ENCODE measurements around the gene OR2A12. TPM values are rescaled to one million over a fixed set of nuclear protein-coding genes. Genes with fewer than 3 reads are reported as not detected.

OR2A12 gene
- polyA plus RNA-seq, 1 of the 3 experiments (the other 2 are of a cell fraction): not detected

DNA sequence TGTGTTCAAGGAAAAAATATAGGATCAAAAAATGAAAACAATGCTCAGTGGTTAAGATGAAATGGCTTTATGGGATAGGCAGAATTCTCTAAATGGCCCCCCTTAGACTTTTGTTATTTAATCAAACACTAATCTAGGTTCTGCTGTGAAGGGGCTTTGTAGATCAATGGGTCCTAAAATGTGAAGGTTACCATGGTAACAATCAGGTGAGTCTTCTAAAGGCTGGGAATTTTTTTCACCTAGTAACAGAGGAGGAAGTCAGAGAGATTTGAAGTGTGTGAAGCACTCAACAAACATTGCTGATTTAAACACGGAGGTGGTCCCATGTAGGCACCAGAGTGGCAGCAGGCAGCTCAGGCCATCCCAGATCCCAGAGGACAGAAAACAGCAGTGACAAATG is 48.0 kb downstream of the OR2A12 start:
- Histone ChIP-seq H3F3A (replicated peaks; ENCODE audit: insufficient read depth) (no peaks in the 10 kb centered on the region), H3K4me3 (ENCODE audit: low read depth in 2 of 2, low read length in 1 of 2) (no peak overlapping the region), H4K20me1 (ENCODE audit: insufficient read depth) (no peaks in the 10 kb centered on the region), H3K9me2 (no peaks in the 10 kb centered on the region), H2AFZ (ENCODE audit: low read depth) (no peak overlapping the region), H3K9ac (no peak overlapping the region), H3K4me1 (ENCODE audit: control insufficient read depth in 1 of 2, insufficient read depth in 2 of 2, low read depth in 1 of 2, low read length in 1 of 2) (no peaks in the 10 kb centered on the region), H3K79me2 (ENCODE audit: insufficient read depth) (no peaks in the 10 kb centered on the region), H3K9me3 (no peaks in the 10 kb centered on the region), H3K27ac (ENCODE audit: low read depth in 2 of 2, low read length in 1 of 2) (no peak overlapping the region), H3K4me2 (no peak overlapping the region), H3K27me3 (ENCODE audit: insufficient read depth) (peaks cover 11% of the 10 kb centered on the region; the same call in 1 of the 2 replicates), H3K36me3 (replicated peaks in 1 of 2; ENCODE audit: control insufficient read depth in 1 of 2, insufficient read depth in 2 of 2, low read length in 1 of 2) (no peaks in the 10 kb centered on the region)
- TF ChIP-seq REST (IDR thresholded peaks at IDR 0.05; ENCODE audit: low read depth, low read length) (no peak), NRF1 (IDR thresholded peaks at IDR 0.05; ENCODE audit: low read depth, low read length) (no peak), NFIC (IDR thresholded peaks at IDR 0.05; ENCODE audit: borderline replicate concordance) (no peak), FOXJ3 (CRISPR knock-in tag; IDR thresholded peaks at IDR 0.05) (no peak), POLR2AphosphoS5 (IDR thresholded peaks at IDR 0.05; ENCODE audit: low read depth, low read length) (no peak), TAF1 (IDR thresholded peaks at IDR 0.05; ENCODE audit: borderline replicate concordance, low read depth, low read length) (no peak), RFX5 (IDR thresholded peaks at IDR 0.05; ENCODE audit: low read length) (no peak), CTCF (IDR thresholded peaks at IDR 0.05) (no peak), TCF12 (IDR thresholded peaks at IDR 0.05) (no peak), YY1 (IDR thresholded peaks at IDR 0.05; ENCODE audit: low read depth) (no peak), FOXM1 (IDR thresholded peaks at IDR 0.05; ENCODE audit: low read depth) (no peak), ELF1 (IDR thresholded peaks at IDR 0.05) (no peak), SIN3A (IDR thresholded peaks at IDR 0.05; ENCODE audit: borderline replicate concordance, low read depth, low read length) (no peak), GABPA (IDR thresholded peaks at IDR 0.05; ENCODE audit: low read depth) (no peak), MXI1 (IDR thresholded peaks at IDR 0.05; ENCODE audit: low read depth, low read length) (no peak), CHD2 (IDR thresholded peaks at IDR 0.05; ENCODE audit: low read length, partially characterized antibody) (no peak)
- TF ChIP-seq, protein P1, sequence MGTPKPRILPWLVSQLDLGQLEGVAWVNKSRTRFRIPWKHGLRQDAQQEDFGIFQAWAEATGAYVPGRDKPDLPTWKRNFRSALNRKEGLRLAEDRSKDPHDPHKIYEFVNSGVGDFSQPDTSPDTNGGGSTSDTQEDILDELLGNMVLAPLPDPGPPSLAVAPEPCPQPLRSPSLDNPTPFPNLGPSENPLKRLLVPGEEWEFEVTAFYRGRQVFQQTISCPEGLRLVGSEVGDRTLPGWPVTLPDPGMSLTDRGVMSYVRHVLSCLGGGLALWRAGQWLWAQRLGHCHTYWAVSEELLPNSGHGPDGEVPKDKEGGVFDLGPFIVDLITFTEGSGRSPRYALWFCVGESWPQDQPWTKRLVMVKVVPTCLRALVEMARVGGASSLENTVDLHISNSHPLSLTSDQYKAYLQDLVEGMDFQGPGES (IDR thresholded peaks at IDR 0.05; ENCODE audit: low read depth, low read length): no peak
- TF ChIP-seq, protein P2, sequence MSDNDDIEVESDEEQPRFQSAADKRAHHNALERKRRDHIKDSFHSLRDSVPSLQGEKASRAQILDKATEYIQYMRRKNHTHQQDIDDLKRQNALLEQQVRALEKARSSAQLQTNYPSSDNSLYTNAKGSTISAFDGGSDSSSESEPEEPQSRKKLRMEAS (IDR thresholded peaks at IDR 0.05; ENCODE audit: low read depth): no peak
- WGBS (ENCODE audit: low lambda C conversion rate): 0% methylated on average over 1 of the region's 1 CpG
- ChIA-PET POLR2A (no interaction called here), CTCF (interaction anchor here (1.5 kb wide), 1 partner anchor 20 kb away, joined by 3 read pairs; no protein-coding TSS in a partner anchor)
- no peak for DNase-seq

Measured in SK-N-SH (cell line).